ENCODE measurements around the gene OLFML3. TPM values are rescaled to one million over a fixed set of nuclear protein-coding genes. Genes with fewer than 3 reads are reported as not detected.

OLFML3 gene
- total and polyA plus RNA-seq, 2 of the 13 experiments (the other 11 are each of a cell fraction or from before 2014, with no cell fraction given): 2.0 to 5.1 TPM

DNA sequence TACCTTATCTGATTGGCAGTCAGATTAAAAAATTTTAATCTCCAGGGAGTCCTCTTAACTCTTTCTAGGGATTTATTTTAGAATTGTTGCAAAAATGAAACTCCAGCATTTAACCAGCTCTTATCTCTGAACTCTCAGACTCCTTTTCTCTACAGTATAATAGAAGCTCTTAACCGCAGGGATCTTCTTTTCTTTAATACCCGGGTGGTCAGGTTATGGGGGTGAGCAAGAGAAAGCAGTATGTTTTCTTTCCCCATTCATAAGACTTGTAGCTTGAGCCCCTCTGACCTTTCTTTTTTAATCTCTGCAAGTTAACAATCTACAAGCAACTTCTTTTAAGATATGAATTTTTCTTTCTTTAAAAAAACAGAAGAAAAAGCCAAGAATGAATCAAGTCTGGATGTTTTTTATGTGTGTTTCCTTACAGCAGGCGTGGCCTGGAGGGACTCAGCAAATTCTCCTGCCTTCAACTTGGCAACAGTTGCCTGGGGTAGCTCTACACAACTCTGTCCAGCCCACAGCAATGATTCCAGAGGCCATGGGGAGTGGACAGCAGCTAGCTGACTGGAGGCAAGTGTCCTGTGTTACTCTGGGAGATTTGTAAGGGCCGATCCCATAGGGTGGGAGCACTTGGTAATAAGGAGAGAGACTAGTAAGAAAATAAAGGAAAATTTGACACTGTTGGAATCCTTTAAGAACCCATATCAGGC is 13.4 kb upstream of the OLFML3 start (continued):
- no peak for TF ChIP-seq ZNF12 (CRISPR knock-in tag; IDR thresholded peaks at IDR 0.05)
- TF ChIP-seq, protein P1, sequence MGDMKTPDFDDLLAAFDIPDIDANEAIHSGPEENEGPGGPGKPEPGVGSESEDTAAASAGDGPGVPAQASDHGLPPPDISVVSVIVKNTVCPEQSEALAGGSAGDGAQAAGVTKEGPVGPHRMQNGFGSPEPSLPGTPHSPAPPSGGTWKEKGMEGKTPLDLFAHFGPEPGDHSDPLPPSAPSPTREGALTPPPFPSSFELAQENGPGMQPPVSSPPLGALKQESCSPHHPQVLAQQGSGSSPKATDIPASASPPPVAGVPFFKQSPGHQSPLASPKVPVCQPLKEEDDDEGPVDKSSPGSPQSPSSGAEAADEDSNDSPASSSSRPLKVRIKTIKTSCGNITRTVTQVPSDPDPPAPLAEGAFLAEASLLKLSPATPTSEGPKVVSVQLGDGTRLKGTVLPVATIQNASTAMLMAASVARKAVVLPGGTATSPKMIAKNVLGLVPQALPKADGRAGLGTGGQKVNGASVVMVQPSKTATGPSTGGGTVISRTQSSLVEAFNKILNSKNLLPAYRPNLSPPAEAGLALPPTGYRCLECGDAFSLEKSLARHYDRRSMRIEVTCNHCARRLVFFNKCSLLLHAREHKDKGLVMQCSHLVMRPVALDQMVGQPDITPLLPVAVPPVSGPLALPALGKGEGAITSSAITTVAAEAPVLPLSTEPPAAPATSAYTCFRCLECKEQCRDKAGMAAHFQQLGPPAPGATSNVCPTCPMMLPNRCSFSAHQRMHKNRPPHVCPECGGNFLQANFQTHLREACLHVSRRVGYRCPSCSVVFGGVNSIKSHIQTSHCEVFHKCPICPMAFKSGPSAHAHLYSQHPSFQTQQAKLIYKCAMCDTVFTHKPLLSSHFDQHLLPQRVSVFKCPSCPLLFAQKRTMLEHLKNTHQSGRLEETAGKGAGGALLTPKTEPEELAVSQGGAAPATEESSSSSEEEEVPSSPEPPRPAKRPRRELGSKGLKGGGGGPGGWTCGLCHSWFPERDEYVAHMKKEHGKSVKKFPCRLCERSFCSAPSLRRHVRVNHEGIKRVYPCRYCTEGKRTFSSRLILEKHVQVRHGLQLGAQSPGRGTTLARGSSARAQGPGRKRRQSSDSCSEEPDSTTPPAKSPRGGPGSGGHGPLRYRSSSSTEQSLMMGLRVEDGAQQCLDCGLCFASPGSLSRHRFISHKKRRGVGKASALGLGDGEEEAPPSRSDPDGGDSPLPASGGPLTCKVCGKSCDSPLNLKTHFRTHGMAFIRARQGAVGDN (CRISPR knock-in tag; IDR thresholded peaks at IDR 0.05): no peak

- ATAC-seq (no peak), DNase-seq (ENCODE audit: low spot score) (no peak), FAIRE-seq (no peak)
- ChIA-PET POLR2A (no interaction called here), CTCF (ENCODE audit: low intra/inter-chr PET ratio, low total read pairs) (no interaction called here)
- no TSS peak for BruUV-seq (replicated peaks)
- H3K4me1 ChIP-seq (ENCODE audit: insufficient read depth, low read length): no peaks in the 10 kb centered on the region
- no peaks in the 10 kb centered on the region for H3K27me3 ChIP-seq (ENCODE audit: control insufficient read depth in 1 of 2, insufficient read depth in 2 of 2, low read length in 2 of 2)
- no peak overlapping the region for H3K27ac ChIP-seq (ENCODE audit: extremely low read length, insufficient read depth, low read length)
- peaks cover 25 to 64% of the 10 kb centered on the region in 2 experiments for H3K36me3 ChIP-seq (replicated peaks in 1 of 2; ENCODE audit: control insufficient read depth in 1 of 2, insufficient read depth in 2 of 2, low read length in 2 of 2)
- H4K20me1 ChIP-seq (ENCODE audit: insufficient read depth, low read length): no peaks in the 10 kb centered on the region
- no peaks in the 10 kb centered on the region for H3K79me2 ChIP-seq (ENCODE audit: insufficient read depth, low read length)
- no peak overlapping the region for H2AFZ ChIP-seq (ENCODE audit: low read length)
- 94% methylated on average over 9 of the region's 9 CpGs for WGBS (ENCODE audit: low lambda C conversion rate)
- no peak overlapping the region for H3K4me3 ChIP-seq (replicated peaks in 1 of 3; ENCODE audit: insufficient read depth in 1 of 3, low read depth in 2 of 3, low read length in 3 of 3)
- no peak overlapping the region for H3K9ac ChIP-seq (ENCODE audit: insufficient read depth, low read depth, low read length)
- no peaks in the 10 kb centered on the region for H3K9me3 ChIP-seq (ENCODE audit: low read length)
- intact Hi-C loops (cut with micrococcal nuclease; ENCODE audit: unreplicated experiment): no loop called here
- in situ Hi-C loops (cut with HindIII; ENCODE audit: extremely low pct_ligation_motif_present, low pct_unique_long_range_greater_than_20kb): no loop called here
- H3K4me2 ChIP-seq (ENCODE audit: low read depth, low read length): no peak overlapping the region
- TF ChIP-seq ZNF296 (CRISPR knock-in tag; conservative IDR thresholded peaks at IDR 0.05): no peak
- TF ChIP-seq ZMYM4 (CRISPR knock-in tag; IDR thresholded peaks at IDR 0.05): no peak
- TF ChIP-seq DNMT3B (CRISPR knock-in tag; conservative IDR thresholded peaks at IDR 0.05): no peak
- TF ChIP-seq TGIF2 (CRISPR knock-in tag; IDR thresholded peaks at IDR 0.05): no peak
- no peak for TF ChIP-seq KDM5A (IDR thresholded peaks at IDR 0.05; ENCODE audit: borderline replicate concordance, low read length)
- no peak for TF ChIP-seq ZBTB7A (CRISPR knock-in tag; IDR thresholded peaks at IDR 0.05)
- TF ChIP-seq ARHGAP35 (CRISPR knock-in tag; IDR thresholded peaks at IDR 0.05; ENCODE audit: borderline replicate concordance): no peak
- no peak for TF ChIP-seq ATF6 (CRISPR knock-in tag; conservative IDR thresholded peaks at IDR 0.05)
- TF ChIP-seq, protein P2, sequence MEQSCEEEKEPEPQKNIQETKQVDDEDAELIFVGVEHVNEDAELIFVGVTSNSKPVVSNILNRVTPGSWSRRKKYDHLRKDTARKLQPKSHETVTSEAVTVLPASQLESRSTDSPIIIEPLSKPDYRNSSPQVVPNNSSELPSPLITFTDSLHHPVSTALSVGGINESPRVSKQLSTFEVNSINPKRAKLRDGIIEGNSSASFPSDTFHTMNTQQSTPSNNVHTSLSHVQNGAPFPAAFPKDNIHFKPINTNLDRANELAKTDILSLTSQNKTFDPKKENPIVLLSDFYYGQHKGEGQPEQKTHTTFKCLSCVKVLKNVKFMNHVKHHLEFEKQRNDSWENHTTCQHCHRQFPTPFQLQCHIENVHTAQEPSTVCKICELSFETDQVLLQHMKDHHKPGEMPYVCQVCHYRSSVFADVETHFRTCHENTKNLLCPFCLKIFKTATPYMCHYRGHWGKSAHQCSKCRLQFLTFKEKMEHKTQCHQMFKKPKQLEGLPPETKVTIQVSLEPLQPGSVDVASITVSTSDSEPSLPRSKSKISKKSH (CRISPR knock-in tag; IDR thresholded peaks at IDR 0.05; ENCODE audit: borderline replicate concordance): no peak
- no peak for TF ChIP-seq ZNF629 (CRISPR knock-in tag; conservative IDR thresholded peaks at IDR 0.05)
- no peak for TF ChIP-seq MIXL1 (CRISPR knock-in tag; IDR thresholded peaks at IDR 0.05)
- TF ChIP-seq ZNF10 (CRISPR knock-in tag; IDR thresholded peaks at IDR 0.05; ENCODE audit: borderline replicate concordance, low read depth): no peak
Measured at GRCh38 chr1:113972954-113973353, 6.3 kb upstream of the OLFML3 start.

Data from HepG2 (cell line).